K562 (cell line): ENCODE data around the gene PEDS1. TPM values are rescaled to one million over a fixed set of nuclear protein-coding genes. Genes with fewer than 3 reads are reported as not detected.

Experiments used
- ARHGAP35 ChIP-seq: fragments of 450-650 bp; IDR thresholded peaks from 2 replicates; pipeline ENCODE4 v1.6.1; 2018; ENCODE audit not compliant: partially characterized antibody
- CHCHD3 ChIP-seq: fragments of 250-450 bp; sonication (Bioruptor Pico); IDR thresholded peaks from 2 replicates; pipeline ENCODE4 v2.1.2; 2022; ENCODE audit warnings: mild to moderate bottlenecking
- DLX4 ChIP-seq: fragments of 250-450 bp; sonication (Bioruptor Pico); IDR thresholded peaks from 2 replicates; pipeline ENCODE4 v1.6.1; 2021; ENCODE audit warnings: mild to moderate bottlenecking
- EP400 ChIP-seq: fragments of 450-650 bp; IDR thresholded peaks from 2 replicates; pipeline ENCODE4 v1.6.1; 2017; ENCODE audit warnings: antibody characterized with exemption, mild to moderate bottlenecking, moderate library complexity
- LCOR ChIP-seq: sonication (generic); formaldehyde crosslinking; IDR thresholded peaks from 2 replicates; pipeline ENCODE4 v1.8.0; 2022; ENCODE audit warnings: mild to moderate bottlenecking, missing genetic modification reagents
- NFE2 ChIP-seq: IDR thresholded peaks from 2 replicates; pipeline ENCODE4 v1.6.1; 2014; ENCODE audit warnings: antibody characterized with exemption, low read depth
- PBX2 ChIP-seq, 2 experiments: IDR thresholded peaks in 1 of 2; conservative IDR thresholded peaks in 1 of 2; 2 replicates each; pipeline ENCODE4 v1.6.1; 2016; ENCODE audit warnings: low read depth in 2 of 2, mild to moderate bottlenecking in 1 of 2, missing compliant biosample characterization in 1 of 2, missing genetic modification characterization in 1 of 2, moderate library complexity in 1 of 2
- POLR2H ChIP-seq: IDR thresholded peaks from 2 replicates; pipeline ENCODE4 v1.6.1; 2016; ENCODE audit warnings: missing genetic modification characterization, low read depth, mild to moderate bottlenecking, control low read depth, missing compliant biosample characterization, moderate library complexity
- POU5F1 ChIP-seq: fragments of 150-350 bp; IDR thresholded peaks from 2 replicates; pipeline ENCODE4 v1.6.1; 2014; ENCODE audit warnings: borderline replicate concordance, low read length, low read depth, mild to moderate bottlenecking; ENCODE audit not compliant: partially characterized antibody
- SUPT5H ChIP-seq: fragments of 450-650 bp; IDR thresholded peaks from 2 replicates; pipeline ENCODE4 v1.6.1; 2016
- THAP7 ChIP-seq: fragments of 250-450 bp; sonication (Bioruptor Pico); IDR thresholded peaks from 2 replicates; pipeline ENCODE4 v1.5.0; 2021
- U2AF1 ChIP-seq: fragments of 200-400 bp; formaldehyde crosslinking; optimal IDR thresholded peaks from 2 replicates; pipeline ENCODE3; 2017; ENCODE audit warnings: mild to moderate bottlenecking, low read depth, low read length, moderate library complexity
- ZBTB17 ChIP-seq: fragments of 450-650 bp; formaldehyde crosslinking; IDR thresholded peaks from 2 replicates; pipeline ENCODE4 v1.4.0; 2020; ENCODE audit warnings: mild to moderate bottlenecking
- ZFX ChIP-seq: sonication (generic); formaldehyde crosslinking; IDR thresholded peaks from 2 replicates; pipeline ENCODE4 v1.8.0; 2022; ENCODE audit warnings: mild to moderate bottlenecking, missing genetic modification reagents, moderate library complexity
- ZNF224 ChIP-seq: sonication (generic); formaldehyde crosslinking; IDR thresholded peaks from 2 replicates; pipeline ENCODE4 v1.8.0; 2022; ENCODE audit warnings: mild to moderate bottlenecking, missing genetic modification reagents
- ZNF407 ChIP-seq: fragments of 450-650 bp; IDR thresholded peaks from 2 replicates; pipeline ENCODE4 v1.6.1; 2016; ENCODE audit warnings: low read depth
- polyA plus RNA-seq, 8 experiments: library from polyadenylated mRNA; depleted of rRNA in 4 of 8; stranded (reverse) in 5 of 8; unstranded in 3 of 8; fragments of >200 nt; fragmentation: Nextera tagmentation in 2 of 8; fragmentation: Illumina TruSeq in 1 of 8; extraction: Ambion mirVana in 2 of 8; extraction: Trizol in 1 of 8; gene quantifications; 2 replicates each; pipeline versions ENCODE4 v1.2.1 to v1.2.3, GENCODE V29; 2011 to 2014; ENCODE audit warnings: inconsistent platforms in 1 of 8, missing spikeins in 1 of 8
- total RNA-seq, 7 experiments: library from RNA; depleted of rRNA in 6 of 7; stranded (reverse); fragments of >200 nt in 6 of 7; fragmentation: Illumina TruSeq in 2 of 7; extraction: Trizol in 2 of 7; gene quantifications; 2 replicates each; pipeline versions ENCODE4 v1.2.1 to v1.2.3, GENCODE V29; 2011 to 2021; ENCODE audit warnings: low replicate concordance in 1 of 7

The PEDS1 gene
- total and polyA plus RNA-seq, 9 of the 15 experiments (the other 6 are each of a cell fraction or from before 2014, with no cell fraction given) = 2.9 to 38.5 (median 24.2) TPM

- TF ChIP-seq THAP7 (CRISPR knock-in tag) = peak; percentile 82; the same call in 1 of the 2 replicates
- TF ChIP-seq LCOR (CRISPR knock-in tag) = no peak
- TF ChIP-seq U2AF1 = no peak
- no peak for TF ChIP-seq ZNF407
- TF ChIP-seq NFE2 = no peak
- TF ChIP-seq CHCHD3 (CRISPR knock-in tag) = no peak
- TF ChIP-seq ZBTB17 (CRISPR knock-in tag) = peak; percentile 59
- TF ChIP-seq ARHGAP35 = no peak
- TF ChIP-seq DLX4 (CRISPR knock-in tag) = no peak
- peak; percentile 77 for TF ChIP-seq ZFX (CRISPR knock-in tag)
- TF ChIP-seq POU5F1 = no peak
- TF ChIP-seq PBX2 (CRISPR knock-in tag; IDR thresholded peaks at IDR 0.05; ENCODE audit: low read depth) = no peak
- no peak for TF ChIP-seq PBX2 (tag; conservative IDR thresholded peaks at IDR 0.05; ENCODE audit: low read depth)
- TF ChIP-seq ZNF224 (CRISPR knock-in tag) = no peak
- TF ChIP-seq SUPT5H = peak; percentile 55
- no peak for TF ChIP-seq POLR2H
- no peak for TF ChIP-seq EP400
Observed at GRCh38 chr20:50191544-50192363, 38.2 kb upstream of the PEDS1 start (continued).
